A673 (cell line): Measurements from ENCODE around the gene DNAH2. TPM values are rescaled to one million over a fixed set of nuclear protein-coding genes. Genes with fewer than 3 reads are reported as not detected.
A peak's percentile ranks its signal among the peaks of the same experiment; 100 is the strongest.

Experiments used
- BruUV-seq: library from RNA; stranded (reverse); fragments of 400-500 nt; replicated peaks from 2 replicates; lab custom pipeline; 2021; lab: Mats Ljungman, UMichigan
- CTCF ChIA-PET: fragments of 300-600 bp; sonication (Branson Sonifier 250); formaldehyde crosslinking; loops from one replicate; lab custom pipeline; 2022; ENCODE audit warnings: antibody characterized with exemption; lab: Charles Lee
- POLR2A ChIA-PET: fragments of 300-600 bp; sonication (Branson Sonifier 250); formaldehyde crosslinking; loops from one replicate; lab custom pipeline; 2022; ENCODE audit warnings: antibody characterized with exemption; ENCODE audit not compliant: low non-redundant PET; lab: Charles Lee
- DNase-seq: peaks from one replicate; pipeline ENCODE4 v3.0.0-alpha.2; 2015; ENCODE audit warnings: low spot score
- H3K27ac ChIP-seq: fragments of 200-600 bp; sonication (generic); 2 replicates; pipeline ENCODE4 v1.5.1; 2016; ENCODE audit warnings: mixed run types, low read depth, mild to moderate bottlenecking, mixed read lengths, antibody characterized with exemption, low read length; ENCODE audit not compliant: poor library complexity, severe bottlenecking
- H3K27me3 ChIP-seq: fragments of 200-600 bp; sonication (generic); replicated peaks from 2 replicates; pipeline ENCODE4 v1.6.1; 2017; ENCODE audit warnings: mixed run types, low read depth, mild to moderate bottlenecking, mixed read lengths, antibody characterized with exemption, low read length; ENCODE audit not compliant: insufficient read depth, poor library complexity
- H3K36me3 ChIP-seq: fragments of 200-600 bp; sonication (generic); 2 replicates; pipeline ENCODE4 v1.6.1; 2016; ENCODE audit warnings: mixed run types, mild to moderate bottlenecking, mixed read lengths, antibody characterized with exemption, low read length; ENCODE audit not compliant: insufficient read depth, poor library complexity, severe bottlenecking
- H3K4me1 ChIP-seq: fragments of 200-600 bp; sonication (generic); 2 replicates; pipeline ENCODE4 v1.6.1; 2017; ENCODE audit warnings: mixed run types, mild to moderate bottlenecking, mixed read lengths, antibody characterized with exemption, low read length; ENCODE audit not compliant: insufficient read depth, poor library complexity, severe bottlenecking
- H3K4me3 ChIP-seq: fragments of 200-600 bp; sonication (generic); 2 replicates; pipeline ENCODE4 v1.5.1; 2016; ENCODE audit warnings: low read depth, mixed run types, mild to moderate bottlenecking, mixed read lengths, low read length; ENCODE audit not compliant: poor library complexity, severe bottlenecking
- H3K9me3 ChIP-seq: fragments of 200-600 bp; sonication (generic); 2 replicates; pipeline ENCODE4 v1.6.1; 2016; ENCODE audit warnings: mixed run types, low read depth, mild to moderate bottlenecking, mixed read lengths, antibody characterized with exemption, low read length; ENCODE audit not compliant: poor library complexity, severe bottlenecking
- CTCF ChIP-seq: fragments of 300-800, 200-600 bp; sonication (generic); conservative IDR thresholded peaks from 2 replicates; pipeline ENCODE4 v1.5.1; 2017; ENCODE audit warnings: low read depth, mild to moderate bottlenecking, antibody characterized with exemption, low read length, moderate library complexity, mixed read lengths
- EZH2 ChIP-seq: fragments of 200-600 bp; sonication (generic); IDR thresholded peaks from 2 replicates; pipeline ENCODE4 v1.6.1; 2017; ENCODE audit warnings: borderline replicate concordance, low read depth, mild to moderate bottlenecking, mixed read lengths, antibody characterized with exemption, low read length; ENCODE audit not compliant: poor library complexity, severe bottlenecking
- intact Hi-C: fragments of 100-400 bp; cut with micrococcal nuclease; formaldehyde crosslinking; loops from one replicate; pipeline ENCODE4 v1.10.0; 2022; ENCODE audit not compliant: unreplicated experiment
- total RNA-seq: library from RNA; stranded (reverse); gene quantifications from 2 replicates; pipeline ENCODE4 v1.2.3, GENCODE V29; 2021

The DNAH2 gene
- total RNA-seq, 1 experiment from 2014 or later, result 0.15 TPM

- TF ChIP-seq EZH2 (no peak), CTCF (no peak)
- H3K4me3 ChIP-seq, result no peak overlapping the region
- peaks cover 4% of the 10 kb centered on the region for H3K4me1 ChIP-seq
- peaks cover 84% of the 10 kb centered on the region for H3K36me3 ChIP-seq
- intact Hi-C loops, result loop anchor here (2.0 kb wide), 1 partner anchor 107 kb away; no protein-coding TSS in a partner anchor
- no TSS peak for BruUV-seq
- POLR2A ChIA-PET, result no interaction called here
- no peak overlapping the region for H3K27ac ChIP-seq
- H3K27me3 ChIP-seq, result no peaks in the 10 kb centered on the region
- CTCF ChIA-PET, result no interaction called here
- no peaks in the 10 kb centered on the region for H3K9me3 ChIP-seq
- no peak for DNase-seq
Observed at GRCh38 chr17:7849751-7850504, 132.4 kb downstream of the DNAH2 start.

GRCh38 chr17:7850701-7851437, 133.3 kb downstream of the DNAH2 start:
- POLR2A ChIA-PET, result interaction anchor here (0.6 kb wide), 1 partner anchor 16 kb away, joined by 3 read pairs; no protein-coding TSS in a partner anchor
- Histone ChIP-seq H3K9me3 (no peaks in the 10 kb centered on the region), H3K27ac (no peak overlapping the region), H3K36me3 (peaks cover 75% of the 10 kb centered on the region), H3K27me3 (no peaks in the 10 kb centered on the region), H3K4me3 (no peak overlapping the region), H3K4me1 (peaks cover 5% of the 10 kb centered on the region)
- intact Hi-C loops, result loop anchor here (1.0 to 2.0 kb wide), 3 partner anchors 16 to 108 kb away; no protein-coding TSS in a partner anchor
- BruUV-seq, result no TSS peak
- TF ChIP-seq CTCF (no peak), EZH2 (no peak)
- CTCF ChIA-PET, result interaction anchor here (1.5 kb wide), 1 partner anchor 16 kb away, joined by 3 read pairs; no protein-coding TSS in a partner anchor
- DNase-seq, result no peak

- CTCF ChIA-PET, result interaction anchor here (1.5 kb wide), 1 partner anchor 17 kb away, joined by 3 read pairs; no protein-coding TSS in a partner anchor
- BruUV-seq, result no TSS peak
- TF ChIP-seq CTCF, result peak; percentile 92
- no peak for TF ChIP-seq EZH2
- no peak overlapping the region for H3K27ac ChIP-seq
- H3K4me3 ChIP-seq, result no peak overlapping the region
- no peaks in the 10 kb centered on the region for H3K9me3 ChIP-seq
- intact Hi-C loops, result loop anchor here (1.0 to 2.0 kb wide), 3 partner anchors 16 to 109 kb away; no protein-coding TSS in a partner anchor
- DNase-seq, result peak; percentile 90
- H3K36me3 ChIP-seq, result peaks cover 68% of the 10 kb centered on the region
- POLR2A ChIA-PET, result no interaction called here
- H3K27me3 ChIP-seq, result no peaks in the 10 kb centered on the region
- peaks cover 10% of the 10 kb centered on the region for H3K4me1 ChIP-seq
Observed at GRCh38 chr17:7851438-7852261, 134.1 kb downstream of the DNAH2 start.
